HEK293 (cell line): ENCODE measurements around the gene ANGPTL4.
"Not testable (repeated sequence)": the region's sequence is repeated elsewhere in the genome, so short reads cannot be mapped to it uniquely, and the experiment has no call there.

Source experiments
- CTCF ChIA-PET: fragments of 350-600 bp; formaldehyde crosslinking; extraction: SDS; loops from one replicate; lab custom pipeline; 2021; ENCODE audit warnings: antibody characterized with exemption; lab: Yijun Ruan, JAX
- POLR2A ChIA-PET: fragments of 300-600 bp; formaldehyde crosslinking; extraction: SDS; loops from one replicate; lab custom pipeline; 2020; ENCODE audit warnings: antibody characterized with exemption, inconsistent platforms; lab: Yijun Ruan, JAX
- H3K27ac ChIP-seq: fragments of 200-500 bp; sonication (Bioruptor generic); 2 replicates; pipeline ENCODE4 v1.5.1; 2014; ENCODE audit warnings: low read depth, low read length, control low read depth, inconsistent platforms; ENCODE audit errors: extremely low read depth
- H3K36me3 ChIP-seq, 2 experiments: fragments of 200-500 bp in 1 of 2; sonication (Bioruptor generic) in 1 of 2; 1 replicate in 1 of 2; 2 replicates in 1 of 2; pipeline ENCODE4 v1.5.1; 2014 to 2017; ENCODE audit warnings: inconsistent platforms in 2 of 2, low read length in 2 of 2; ENCODE audit not compliant: control insufficient read depth in 2 of 2, insufficient read depth in 1 of 2
- H3K4me1 ChIP-seq: fragments of 200-500 bp; sonication (Bioruptor generic); 2 replicates; pipeline ENCODE4 v1.5.1; 2014; ENCODE audit warnings: mild to moderate bottlenecking, low read length, inconsistent platforms; ENCODE audit not compliant: control insufficient read depth, insufficient read depth
- H3K4me3 ChIP-seq: 2 replicates; pipeline ENCODE4 v1.5.1; 2011; ENCODE audit warnings: low read depth, mild to moderate bottlenecking, control low read depth, low read length, moderate library complexity
- H3K9me3 ChIP-seq: fragments of 200-500 bp; sonication (Bioruptor generic); 2 replicates; pipeline ENCODE4 v1.5.1; 2014; ENCODE audit warnings: low read depth, low read length, inconsistent platforms; ENCODE audit not compliant: control insufficient read depth, insufficient read depth
- HOXA7 ChIP-seq: sonication (generic); formaldehyde crosslinking; IDR thresholded peaks from 2 replicates; pipeline ENCODE4 v1.8.1; 2022; ENCODE audit warnings: missing genetic modification reagents, borderline replicate concordance
- MEIS1 ChIP-seq: sonication (generic); formaldehyde crosslinking; IDR thresholded peaks from 2 replicates; pipeline ENCODE4 v1.8.1; 2022; ENCODE audit warnings: missing genetic modification reagents, mild to moderate bottlenecking, borderline replicate concordance
- SP2 ChIP-seq: fragments of 450-650 bp; formaldehyde crosslinking; IDR thresholded peaks from 2 replicates; pipeline ENCODE4 v1.5.1; 2016; ENCODE audit warnings: missing biosample characterization, missing genetic modification characterization
- ZNF155 ChIP-seq: fragments of 450-650 bp; formaldehyde crosslinking; IDR thresholded peaks from 2 replicates; pipeline ENCODE4 v1.5.1; 2016; ENCODE audit warnings: missing biosample characterization, missing genetic modification characterization
- ZNF335 ChIP-seq: fragments of 450-650 bp; formaldehyde crosslinking; conservative IDR thresholded peaks from 2 replicates; pipeline ENCODE4 v1.5.1; 2016; ENCODE audit warnings: missing biosample characterization, missing genetic modification characterization
- ZNF350 ChIP-seq: fragments of 450-650 bp; formaldehyde crosslinking; IDR thresholded peaks from 2 replicates; pipeline ENCODE4 v1.5.0; 2017; ENCODE audit warnings: missing biosample characterization, mild to moderate bottlenecking, missing genetic modification characterization
- ZNF776 ChIP-seq: fragments of 450-650 bp; formaldehyde crosslinking; IDR thresholded peaks from 2 replicates; pipeline ENCODE4 v1.5.0; 2017; ENCODE audit warnings: missing biosample characterization, missing genetic modification characterization, borderline replicate concordance
- TF ChIP-seq, protein P1 (sequence below): fragments of 450-650 bp; formaldehyde crosslinking; IDR thresholded peaks from 2 replicates; pipeline ENCODE4 v1.5.1; 2016; ENCODE audit warnings: missing biosample characterization, missing genetic modification characterization

Gene ANGPTL4

DNA sequence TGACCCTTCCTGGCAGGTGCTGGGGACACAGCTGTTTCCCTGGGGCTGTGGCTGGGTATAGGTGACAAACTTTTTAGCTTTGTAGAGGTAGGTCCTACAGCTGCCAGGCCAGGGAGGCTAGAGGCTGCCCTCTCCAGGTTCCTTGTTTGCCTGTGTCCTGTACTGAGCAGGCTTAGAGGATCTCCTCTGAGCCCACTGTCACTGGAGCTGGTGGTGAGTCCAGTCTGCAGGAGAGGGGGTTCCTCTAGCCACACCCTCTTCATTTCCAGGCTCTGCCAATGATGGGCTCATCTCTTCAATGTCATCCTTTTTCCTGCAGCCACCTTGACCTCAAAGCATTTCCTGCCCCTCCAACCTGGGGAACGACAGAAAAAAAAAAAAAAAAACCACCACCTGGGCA lies 13.6 kb downstream of the ANGPTL4 start:
- Histone ChIP-seq H3K4me1 (no peaks in the 10 kb centered on the region), H3K9me3 (no peaks in the 10 kb centered on the region), H3K4me3 (no peak overlapping the region), H3K36me3 (peaks cover 0 to 4% of the 10 kb centered on the region in 2 experiments; a peak in 2 of 3 replicates), H3K27ac (no peak overlapping the region)
- no peak for TF ChIP-seq ZNF776
- no peak for TF ChIP-seq ZNF155
- TF ChIP-seq, protein P1, sequence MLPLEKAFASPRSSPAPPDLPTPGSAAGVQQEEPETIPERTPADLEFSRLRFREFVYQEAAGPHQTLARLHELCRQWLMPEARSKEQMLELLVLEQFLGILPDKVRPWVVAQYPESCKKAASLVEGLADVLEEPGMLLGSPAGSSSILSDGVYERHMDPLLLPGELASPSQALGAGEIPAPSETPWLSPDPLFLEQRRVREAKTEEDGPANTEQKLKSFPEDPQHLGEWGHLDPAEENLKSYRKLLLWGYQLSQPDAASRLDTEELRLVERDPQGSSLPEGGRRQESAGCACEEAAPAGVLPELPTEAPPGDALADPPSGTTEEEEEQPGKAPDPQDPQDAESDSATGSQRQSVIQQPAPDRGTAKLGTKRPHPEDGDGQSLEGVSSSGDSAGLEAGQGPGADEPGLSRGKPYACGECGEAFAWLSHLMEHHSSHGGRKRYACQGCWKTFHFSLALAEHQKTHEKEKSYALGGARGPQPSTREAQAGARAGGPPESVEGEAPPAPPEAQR (tag by site-specific recombination): no peak
- no peak for TF ChIP-seq HOXA7
- no peak for TF ChIP-seq ZNF335 (tag by site-specific recombination)
- TF ChIP-seq MEIS1 (CRISPR knock-in tag): no peak
- ChIA-PET POLR2A (no interaction called here), CTCF (interaction anchor here (0.8 to 1.1 kb wide), 2 partner anchors 22 to 39 kb away, joined by 3 read pairs; no protein-coding TSS in a partner anchor)

DNA sequence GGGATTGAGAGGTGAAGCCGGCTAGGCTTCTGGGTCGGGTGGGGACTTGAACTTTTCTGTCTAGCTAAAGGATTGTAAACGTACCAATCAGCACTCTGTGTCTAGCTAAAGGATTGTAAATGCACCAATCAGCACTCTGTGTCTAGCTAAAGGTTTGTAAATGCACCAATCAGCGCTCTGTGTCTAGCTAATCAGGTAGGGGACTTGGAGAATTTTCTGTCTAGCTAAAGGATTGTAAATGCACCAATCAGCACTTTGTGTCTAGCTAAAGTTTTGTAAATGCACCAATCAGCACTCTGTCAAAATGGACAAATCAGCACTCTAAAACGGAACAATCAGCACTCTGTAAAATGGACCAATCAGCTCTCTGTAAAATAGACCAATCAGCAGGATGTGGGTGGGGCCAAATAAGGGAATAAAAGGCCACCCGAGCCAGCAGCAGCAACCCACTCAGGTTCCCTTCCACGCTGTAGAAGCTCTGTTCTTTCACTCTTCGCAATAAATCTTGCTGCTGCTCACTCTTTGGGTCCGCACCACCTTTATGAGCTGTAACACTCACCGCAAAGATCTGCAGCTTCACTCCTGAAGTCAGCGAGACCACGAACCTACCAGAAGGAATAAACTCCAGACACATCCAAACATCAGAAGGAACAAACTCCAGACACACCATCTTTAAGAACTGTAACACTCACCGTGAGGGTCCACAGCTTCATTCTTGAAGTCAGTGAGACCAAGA lies 15.4 kb downstream of the ANGPTL4 start:
- H3K9me3 ChIP-seq: not testable (repeated sequence)
- peak; percentile 35 for TF ChIP-seq SP2 (tag by site-specific recombination)
- peak; percentile 64; the same call in 1 of the 2 replicates for TF ChIP-seq ZNF350
- TF ChIP-seq, all 188 proteins: peak for 2; not testable (repeated sequence) for 186
- ChIA-PET CTCF (interaction anchor here (1.3 to 1.5 kb wide), 2 partner anchors 9 to 25 kb away, joined by 4 to 5 read pairs; no protein-coding TSS in a partner anchor), POLR2A (interaction anchor here (1.2 kb wide), 1 partner anchor 12 kb away, joined by 4 read pairs; no protein-coding TSS in a partner anchor)
- not testable (repeated sequence) for H3K4me1 ChIP-seq, H3K36me3 ChIP-seq, H3K4me3 ChIP-seq, H3K27ac ChIP-seq

DNA sequence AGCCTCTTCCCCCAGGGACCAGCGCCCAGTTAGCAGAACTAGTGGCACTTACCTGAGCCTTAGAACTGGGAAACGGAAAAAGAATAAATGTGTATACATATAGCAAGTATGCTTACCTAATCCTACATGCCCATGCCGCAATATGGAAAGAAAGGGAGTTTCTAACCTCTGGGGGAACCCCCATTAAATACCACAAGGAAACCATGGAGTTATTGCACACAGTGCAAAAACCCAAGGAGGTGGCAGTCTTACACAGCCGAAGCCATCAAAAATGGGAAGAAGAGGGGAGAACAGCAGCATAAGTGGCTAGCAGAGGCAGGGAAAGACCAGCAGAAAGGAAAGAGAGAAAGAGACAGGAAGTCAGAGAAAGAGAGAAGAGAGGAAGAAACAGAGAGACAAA lies 20.6 kb downstream of the ANGPTL4 start:
- POLR2A ChIA-PET, CTCF ChIA-PET, H3K9me3 ChIP-seq: not testable (repeated sequence)

DNA sequence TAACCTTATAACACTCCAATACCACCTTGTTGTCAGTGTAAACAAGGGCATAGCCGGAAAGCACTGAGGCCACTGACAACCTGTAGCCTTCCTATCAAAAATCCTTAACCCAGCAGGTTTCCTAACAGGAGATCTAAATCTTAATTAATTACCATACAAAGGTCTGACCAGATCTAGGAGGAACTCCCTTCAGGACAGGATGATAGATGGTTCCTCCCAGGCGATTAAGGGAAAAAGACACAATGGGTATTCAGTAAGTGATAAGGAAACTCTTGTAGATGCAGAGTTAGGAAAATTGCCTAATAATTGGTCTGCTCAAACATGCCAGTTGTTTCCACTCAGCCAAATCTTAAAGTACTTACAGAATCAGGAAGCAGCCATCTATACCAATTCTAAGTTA lies 21.1 kb downstream of the ANGPTL4 start:
- H3K4me3 ChIP-seq, H3K36me3 ChIP-seq, POLR2A ChIA-PET, H3K9me3 ChIP-seq, H3K27ac ChIP-seq, H3K4me1 ChIP-seq, CTCF ChIA-PET: not testable (repeated sequence)

More for the DNA sequence above, 20.6 kb downstream of the ANGPTL4 start:
- H3K4me1 ChIP-seq, H3K27ac ChIP-seq, H3K36me3 ChIP-seq, H3K4me3 ChIP-seq: not testable (repeated sequence)

DNA sequence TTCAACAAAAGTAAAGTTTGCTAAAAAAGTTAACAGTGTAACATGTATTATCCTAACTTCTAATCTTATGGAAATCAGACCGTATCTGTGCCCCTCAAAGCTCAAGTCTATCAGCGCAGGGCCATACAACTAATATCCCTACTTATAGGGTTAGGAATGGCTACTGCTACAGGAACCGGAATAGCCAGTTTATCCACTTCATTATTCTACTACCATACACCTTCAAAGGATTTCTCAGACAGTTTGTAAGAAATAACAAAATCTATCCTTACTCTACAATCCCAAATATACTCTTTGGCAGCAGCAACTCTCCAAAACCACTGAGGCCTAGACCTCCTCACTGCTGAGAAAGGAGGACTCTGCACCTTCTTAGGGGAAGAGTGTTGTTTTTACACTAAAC lies 21.6 kb downstream of the ANGPTL4 start:
- POLR2A ChIA-PET, H3K27ac ChIP-seq, H3K9me3 ChIP-seq, H3K4me3 ChIP-seq, H3K4me1 ChIP-seq, H3K36me3 ChIP-seq: not testable (repeated sequence)
- CTCF ChIA-PET: interaction anchor here (0.6 kb wide), 1 partner anchor 497 kb away, joined by 3 read pairs; the partner anchor contains the start of gene LRRC8E

DNA sequence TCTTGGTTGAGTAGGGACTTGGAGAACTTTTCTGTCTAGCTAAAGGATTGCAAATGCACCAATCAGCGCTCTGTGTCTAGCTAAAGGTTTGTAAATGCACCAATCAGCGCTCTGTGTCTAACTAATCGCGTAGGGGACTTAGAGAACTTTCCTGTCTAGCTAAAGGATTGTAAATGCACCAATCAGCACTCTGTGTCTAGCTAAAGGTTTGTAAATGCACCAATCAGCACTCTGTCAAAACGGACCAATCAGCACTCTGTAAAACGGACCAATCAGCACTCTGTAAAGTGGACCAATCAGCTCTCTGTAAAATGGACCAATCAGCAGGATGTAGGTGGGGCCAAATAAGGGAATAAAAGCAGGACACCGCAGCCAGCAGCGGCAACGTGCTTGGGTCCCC lies 22.5 kb downstream of the ANGPTL4 start:
- CTCF ChIA-PET: interaction anchor here (0.6 to 0.8 kb wide), 3 partner anchors 89 to 498 kb away, joined by 3 read pairs; partner anchors contain the start of gene LRRC8E
- H3K9me3 ChIP-seq, H3K36me3 ChIP-seq, H3K4me3 ChIP-seq, POLR2A ChIA-PET, H3K4me1 ChIP-seq: not testable (repeated sequence)
- peak; percentile 32; the same call in 1 of the 2 replicates for TF ChIP-seq SP2 (tag by site-specific recombination)
- TF ChIP-seq, all 188 proteins: peak for 1; not testable (repeated sequence) for 187
- H3K27ac ChIP-seq: not testable (repeated sequence)
